Activated T-cell treated with anti-CD3 and anti-CD28 coated beads for 48 hours (primary cell): Measurements from ENCODE around the gene PDXDC1.
"Not testable (repeated sequence)": the region's sequence is repeated elsewhere in the genome, so short reads cannot be mapped to it uniquely, and the experiment has no call there.

Experiments used
- DNase-seq: peaks from one replicate; pipeline ENCODE4 v3.0.0-alpha.2; 2020; ENCODE audit warnings: low read depth

PDXDC1 gene

DNA sequence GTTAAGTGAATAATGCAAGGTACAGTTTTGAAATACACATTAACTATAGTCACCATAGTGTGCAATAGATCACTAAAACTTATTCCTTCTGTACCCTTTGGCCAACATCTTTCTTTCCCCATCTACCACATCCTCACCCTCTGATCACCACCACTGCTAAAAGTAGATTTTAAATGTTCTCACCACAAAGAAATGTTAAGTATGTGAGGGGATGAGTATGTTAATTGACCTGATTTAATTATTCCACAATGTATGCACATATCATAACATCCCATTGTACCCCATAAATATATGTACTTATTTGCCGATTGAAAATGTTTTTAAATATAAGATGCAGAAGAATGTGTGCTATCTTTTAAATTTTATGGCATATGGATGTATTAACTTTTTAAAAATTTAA is 188.2 kb downstream of the PDXDC1 start:
- not testable (repeated sequence) for DNase-seq

DNA sequence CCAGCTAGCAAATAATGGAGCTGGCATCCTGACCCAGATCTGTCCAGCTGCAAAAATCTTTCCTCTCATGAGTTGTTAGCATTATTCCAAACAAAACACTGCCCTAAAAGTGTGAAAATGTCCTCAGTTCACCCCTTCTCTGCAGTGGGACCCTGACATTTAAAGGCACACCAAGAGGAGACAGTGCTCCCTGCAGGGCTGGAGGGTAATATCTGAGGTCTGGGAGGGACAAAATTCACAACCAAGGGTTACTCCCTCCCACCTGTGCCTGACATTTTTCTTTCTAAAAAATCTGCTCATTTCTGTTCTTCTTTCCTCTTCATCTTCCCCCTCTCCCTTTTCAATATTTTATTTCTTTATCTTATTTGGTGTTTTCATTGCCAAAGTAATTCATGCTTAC is 191.4 kb downstream of the PDXDC1 start:
- DNase-seq = not testable (repeated sequence)

DNA sequence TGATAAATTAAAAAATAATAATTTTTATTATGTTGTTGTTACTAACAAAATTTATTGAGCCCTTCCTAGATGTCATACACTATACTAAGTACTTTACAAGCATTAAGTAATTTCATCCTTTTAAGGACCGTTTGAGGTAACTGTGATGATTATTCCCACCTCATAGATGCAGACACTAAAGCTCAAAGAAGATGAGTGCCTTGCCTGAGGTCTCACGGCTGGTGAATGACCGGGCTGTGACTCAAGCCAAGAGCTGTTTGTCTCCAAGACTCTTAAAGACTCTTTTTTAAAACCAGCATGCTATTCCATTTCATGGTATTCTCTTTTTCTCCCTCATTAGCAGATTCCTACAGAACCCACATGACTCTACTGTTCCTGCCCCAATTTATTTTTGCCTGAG is 193.5 kb downstream of the PDXDC1 start:
- DNase-seq = not testable (repeated sequence)

DNA sequence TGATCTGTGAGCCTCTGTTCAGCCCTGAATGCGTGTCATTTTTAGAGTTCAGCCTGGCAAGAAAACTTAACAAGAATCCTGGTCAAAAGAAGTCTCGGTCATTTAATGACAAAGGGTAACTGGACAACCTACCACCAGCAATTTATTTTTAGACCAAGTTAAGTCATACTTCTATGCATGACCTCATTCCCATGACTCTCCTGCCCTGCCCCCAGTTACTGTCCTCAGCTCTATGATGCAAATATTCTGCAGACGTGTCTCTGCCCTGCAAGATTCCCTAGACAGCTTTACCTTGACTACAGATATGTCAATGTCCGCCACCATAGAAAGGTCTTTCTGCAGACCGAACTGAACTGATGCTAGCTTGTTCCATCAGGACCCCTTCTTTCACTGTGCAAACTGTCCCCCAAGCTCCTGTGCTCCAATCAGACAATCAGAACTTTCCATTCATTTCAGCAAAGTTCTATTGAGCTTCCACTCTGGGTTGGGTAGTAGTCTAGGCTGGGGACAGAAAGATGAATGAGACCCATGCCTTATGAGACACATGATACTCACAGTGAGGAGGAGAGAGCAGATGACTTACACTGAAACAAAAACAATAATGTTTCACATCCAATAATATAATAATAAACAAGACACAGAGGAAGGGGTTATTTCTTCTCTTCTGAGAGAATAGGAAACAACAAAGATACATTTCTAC is 194.3 kb downstream of the PDXDC1 start:
- not testable (repeated sequence) for DNase-seq

DNA sequence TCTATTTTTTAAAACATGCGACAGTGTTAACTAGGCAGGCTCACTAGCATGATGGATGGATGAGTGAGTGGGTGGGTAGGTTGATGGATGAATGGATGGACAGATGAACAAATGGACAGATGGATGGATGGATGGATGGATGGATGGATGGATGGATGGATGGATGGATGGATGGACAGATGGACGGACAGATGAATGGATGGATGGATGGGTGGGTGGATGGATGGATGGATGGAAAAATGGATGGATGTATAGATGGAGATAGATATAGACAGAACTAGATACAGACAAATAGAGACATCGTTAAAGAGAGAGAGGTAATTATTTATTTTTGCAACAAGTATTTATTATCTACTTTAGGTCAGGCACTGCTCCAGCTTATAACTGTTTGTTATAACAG is 205.1 kb downstream of the PDXDC1 start:
- not testable (repeated sequence) for DNase-seq

DNA sequence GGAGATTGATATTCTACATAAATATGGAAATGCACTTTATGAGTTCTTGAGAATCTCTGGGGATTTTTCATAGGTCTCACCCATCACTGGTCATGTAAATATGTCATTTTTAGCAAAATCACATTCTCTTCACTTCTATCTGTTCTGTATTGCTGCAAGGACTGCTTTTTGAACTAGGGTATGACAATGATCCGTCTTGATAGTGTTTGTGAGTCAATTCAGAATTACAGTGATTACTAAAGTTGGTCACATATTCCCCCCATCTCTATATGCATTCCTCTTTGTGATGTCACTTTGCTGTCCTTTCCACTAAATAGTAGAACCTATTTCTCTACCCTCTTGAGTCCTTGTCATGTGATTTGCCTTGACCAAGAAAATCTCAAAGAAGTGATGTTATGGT is 206.1 kb downstream of the PDXDC1 start:
- DNase-seq = not testable (repeated sequence)

DNA sequence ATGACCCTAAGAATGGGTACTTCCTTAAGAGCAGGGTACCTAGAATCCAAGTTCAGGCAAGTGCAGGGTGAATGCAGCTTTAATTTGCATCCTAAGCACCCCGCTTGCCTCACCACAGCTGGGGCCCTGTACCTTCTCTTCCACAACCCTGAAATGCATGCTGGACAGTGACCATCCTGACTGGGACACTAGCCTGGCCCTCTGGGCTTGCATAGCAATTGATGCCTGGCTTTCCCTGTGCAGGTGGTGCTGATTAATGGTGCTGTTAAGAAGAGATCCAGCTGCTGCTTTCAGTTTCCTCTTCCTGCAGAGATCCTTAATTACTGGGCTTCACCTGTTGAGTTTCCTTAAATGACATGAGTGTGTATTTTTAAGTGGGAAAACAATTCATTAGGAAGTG is 209.2 kb downstream of the PDXDC1 start:
- DNase-seq = not testable (repeated sequence)
